ENCODE data around the gene PGAP6. TPM values are rescaled to one million over a fixed set of nuclear protein-coding genes. Genes with fewer than 3 reads are reported as not detected.
A peak's percentile ranks its signal among the peaks of the same experiment; 100 is the strongest.

PGAP6 gene
- total RNA-seq, 1 donor, result 52.2 TPM

- no peak for TF ChIP-seq CTCF (IDR thresholded peaks at IDR 0.05; ENCODE audit: insufficient read depth, low read depth, low read length)
- H3K4me3 ChIP-seq (ENCODE audit: low read depth, low read length), result no peak overlapping the region
- DNase-seq (ENCODE audit: low read depth), result no peak
Measured at GRCh38 chr16:399340-400019, 17.7 kb upstream of the PGAP6 start.

GRCh38 chr16:398561-399339 is 17.0 kb upstream of the PGAP6 start:
- TF ChIP-seq CTCF (IDR thresholded peaks at IDR 0.05; ENCODE audit: insufficient read depth, low read depth, low read length), result no peak
- DNase-seq (ENCODE audit: low read depth), result no peak
- no peak overlapping the region for H3K4me3 ChIP-seq (ENCODE audit: low read depth, low read length)

GRCh38 chr16:397736-398332 is 16.1 kb upstream of the PGAP6 start:
- TF ChIP-seq CTCF (IDR thresholded peaks at IDR 0.05; ENCODE audit: insufficient read depth, low read depth, low read length), result peak; percentile 47
- peak overlapping the region; percentile 54 for H3K4me3 ChIP-seq (ENCODE audit: low read depth, low read length)
- peak; percentile 76 for DNase-seq (ENCODE audit: low read depth)

- no peak for DNase-seq (ENCODE audit: low read depth)
- peak within 1 kb of the TSS; percentile 65 for H3K4me3 ChIP-seq (ENCODE audit: low read depth, low read length)
- TF ChIP-seq CTCF (IDR thresholded peaks at IDR 0.05; ENCODE audit: insufficient read depth, low read depth, low read length), result no peak
Measured at GRCh38 chr16:397135-397661, 15.4 kb upstream of the PGAP6 start, which contains the start of gene NME4. TSS of gene NME4 (plus strand) at chr16:397199. CDS start at chr16:397223, 24 bp downstream.

GRCh38 chr16:396605-397004 is 14.8 kb upstream of the PGAP6 start:
- no peak for TF ChIP-seq CTCF (IDR thresholded peaks at IDR 0.05; ENCODE audit: insufficient read depth, low read depth, low read length)

GRCh38 chr16:396199-396598 is 14.4 kb upstream of the PGAP6 start:
- no peak for TF ChIP-seq CTCF (IDR thresholded peaks at IDR 0.05; ENCODE audit: insufficient read depth, low read depth, low read length)
- H3K4me3 ChIP-seq (ENCODE audit: low read depth, low read length), result peak overlapping the region; percentile 65
- no peak for DNase-seq (ENCODE audit: low read depth)

More at GRCh38 chr16:396605-397004, 14.8 kb upstream of the PGAP6 start:
- H3K4me3 ChIP-seq (ENCODE audit: low read depth, low read length), result peak overlapping the region; percentile 65
- peak; percentile 62 for DNase-seq (ENCODE audit: low read depth)
